GM18909 (cell line): ENCODE data around the gene PIN1.
"Not testable (repeated sequence)": the region's sequence is repeated elsewhere in the genome, so short reads cannot be mapped to it uniquely, and the experiment has no call there.

Experiments
- ATAC-seq: cut with Tn5 transposase; IDR thresholded peaks from one replicate; pipeline ENCODE4 v1.9.1; 2021; ENCODE audit warnings: mild to moderate bottlenecking; ENCODE audit not compliant: unreplicated experiment, poor library complexity

PIN1 gene

DNA sequence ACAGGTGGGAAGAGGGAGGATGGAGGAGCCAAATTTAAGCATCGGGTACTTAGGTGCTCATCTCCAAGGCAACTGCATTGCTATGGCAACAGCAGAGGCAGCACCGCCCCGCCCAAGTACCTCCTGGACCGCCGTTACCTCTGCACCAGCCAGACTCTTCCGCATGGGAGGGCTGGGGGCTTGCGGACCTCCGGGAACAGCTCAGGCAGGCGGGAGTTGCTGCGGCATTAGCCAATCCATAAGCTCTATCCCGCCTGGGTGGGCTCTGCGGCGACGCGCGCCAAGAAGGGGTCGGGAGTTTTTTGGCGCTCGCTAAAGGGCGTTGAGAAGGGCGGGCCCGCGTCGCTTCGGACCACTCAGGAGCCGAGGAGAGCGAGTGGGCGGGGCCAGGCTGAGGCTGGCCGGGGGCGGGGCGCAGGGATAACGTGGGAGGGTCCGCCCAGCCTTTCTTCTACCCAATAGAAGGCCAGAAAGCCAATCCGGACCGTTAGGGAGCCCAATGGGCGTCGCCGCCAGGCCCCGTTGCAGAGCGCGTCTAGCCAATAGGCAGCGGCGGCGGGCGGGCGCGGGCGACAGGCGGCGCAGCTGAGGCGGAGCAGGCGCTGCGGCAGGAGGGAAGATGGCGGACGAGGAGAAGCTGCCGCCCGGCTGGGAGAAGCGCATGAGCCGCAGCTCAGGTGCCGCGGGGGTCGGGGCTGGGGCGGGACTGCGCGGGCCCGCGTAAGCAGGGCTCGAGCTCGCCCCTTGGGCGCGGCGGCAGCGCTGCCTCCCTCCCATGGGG lies at the start of gene PIN1:
TSS of gene PIN1 (plus strand) at position 593 of the 781 bp plus-strand sequence. CDS start at position 620, 27 bp downstream.
- peak; percentile 96 for ATAC-seq

DNA sequence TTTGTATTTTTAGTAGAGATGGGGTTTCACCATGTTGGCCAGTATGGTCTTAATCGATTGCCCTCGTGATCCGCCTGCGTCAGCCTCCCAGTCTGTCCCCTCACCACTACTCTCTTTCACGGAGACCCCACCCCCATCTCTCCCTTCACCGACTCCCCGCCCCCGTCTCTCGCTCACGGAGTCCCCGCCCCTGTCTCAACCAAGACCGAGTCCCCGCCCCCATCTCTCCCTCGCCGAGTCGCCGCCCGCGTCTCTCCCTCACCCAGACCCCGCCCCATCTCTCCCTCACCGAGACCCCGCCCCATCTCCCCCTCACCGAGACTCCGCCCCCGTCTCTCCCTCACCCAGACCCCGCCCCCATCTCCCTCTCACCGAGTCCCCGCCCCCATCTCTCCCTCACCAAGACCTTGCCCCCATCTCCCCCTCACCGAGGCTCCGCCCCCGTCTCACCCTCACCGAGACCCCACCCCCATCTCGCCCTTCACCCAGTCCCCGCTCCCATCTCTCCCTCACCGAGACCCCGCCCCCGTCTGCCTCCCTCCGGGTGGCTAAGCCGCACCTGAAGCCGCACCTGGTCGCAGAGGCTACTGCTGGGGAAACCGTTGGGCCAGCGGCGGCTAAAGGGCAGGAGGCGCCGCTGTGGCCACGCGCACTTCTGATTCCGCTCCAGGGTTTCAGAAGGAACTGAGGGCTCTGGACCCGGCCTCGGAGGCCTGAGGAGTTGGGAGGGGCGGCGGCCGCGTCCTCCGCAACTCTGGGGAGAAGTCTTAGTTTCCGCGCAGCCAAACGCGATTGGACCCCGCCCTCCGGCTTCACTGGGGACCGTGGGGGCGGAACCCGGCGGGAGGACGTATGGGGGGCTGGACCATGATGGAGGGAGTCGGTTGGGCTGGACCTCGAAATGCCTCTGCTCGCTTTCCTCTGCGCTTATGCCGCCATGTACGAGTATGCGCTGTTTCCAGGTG lies 49.5 kb upstream of the PIN1 start:
- ATAC-seq, result peak; percentile 71

DNA sequence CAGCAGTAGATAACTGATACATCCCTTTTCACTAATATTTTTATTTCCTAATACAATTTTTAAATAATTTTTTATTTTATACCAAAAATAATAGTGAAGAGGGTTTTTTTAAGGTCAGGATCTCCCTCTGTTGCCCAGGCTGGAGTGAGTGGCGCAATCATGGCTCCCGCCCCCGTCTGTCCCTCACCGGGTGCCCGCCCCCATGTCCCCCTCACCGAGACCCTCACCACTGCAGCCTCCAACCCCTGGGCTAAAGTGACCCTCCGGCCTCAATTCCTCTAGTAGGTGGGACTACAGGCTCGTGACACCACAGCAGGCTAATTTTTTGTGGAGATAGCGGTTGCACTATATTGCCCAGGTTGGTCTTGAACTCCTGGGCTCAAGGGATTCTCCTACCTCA lies 48.8 kb upstream of the PIN1 start:
- ATAC-seq, result no peak

DNA sequence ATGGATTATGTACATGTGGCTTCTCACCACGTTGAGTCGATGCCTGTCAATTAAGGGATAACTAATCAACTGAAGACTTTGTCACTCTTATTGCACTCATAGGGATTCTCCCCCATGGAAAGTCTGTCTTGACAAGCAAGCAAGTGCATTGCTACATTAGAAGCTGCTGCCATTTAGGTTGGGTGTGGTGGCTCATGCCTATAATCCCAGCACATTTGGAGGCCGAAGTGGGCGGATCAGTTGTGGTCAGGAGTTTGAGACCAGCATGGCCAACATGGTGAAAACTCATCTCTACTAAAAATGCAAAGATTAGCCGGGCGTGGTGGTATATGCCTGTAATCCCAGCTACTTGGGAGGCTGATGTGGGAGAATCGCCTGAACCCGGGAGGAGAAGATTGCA lies 48.3 kb upstream of the PIN1 start:
- ATAC-seq, result no peak

DNA sequence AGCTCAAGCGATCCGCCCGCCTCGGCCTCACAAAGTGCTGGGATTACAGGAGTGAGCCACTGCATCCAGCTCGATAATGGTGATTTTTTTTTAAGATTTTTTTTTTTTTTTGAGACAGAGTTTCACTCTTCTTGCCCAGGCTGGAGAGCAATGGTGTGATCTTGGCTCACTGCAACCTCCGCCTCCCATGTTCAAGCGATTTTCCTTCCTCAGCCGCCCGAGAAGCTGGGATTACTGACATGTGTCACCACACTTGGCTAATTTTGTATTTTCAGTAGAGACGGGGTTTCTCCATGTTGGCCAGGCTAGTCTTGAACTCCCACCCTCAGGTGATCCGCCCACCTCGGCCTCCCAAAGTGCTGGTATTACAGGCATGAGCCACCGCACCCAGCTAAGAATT lies 46.5 kb upstream of the PIN1 start:
- ATAC-seq, result not testable (repeated sequence)

DNA sequence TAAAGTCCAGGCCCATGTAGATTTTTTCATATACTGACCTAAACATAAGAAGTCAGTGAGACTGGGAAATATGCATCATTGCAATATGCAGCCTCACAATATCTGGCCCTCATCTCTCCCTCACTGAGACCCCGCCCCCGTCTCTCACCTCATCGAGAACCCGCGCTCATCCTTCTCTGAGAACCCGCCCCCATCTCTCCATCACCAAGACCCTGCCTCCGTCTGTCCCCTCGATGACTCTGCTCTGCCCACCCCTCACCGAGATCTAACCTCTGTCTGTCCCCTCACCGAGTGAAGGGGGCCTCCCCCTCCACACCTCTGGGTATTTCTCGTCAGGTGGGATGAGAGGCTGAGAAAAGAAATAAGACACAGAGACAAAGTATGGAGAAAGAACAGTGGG lies 46.1 kb upstream of the PIN1 start:
- no peak for ATAC-seq

DNA sequence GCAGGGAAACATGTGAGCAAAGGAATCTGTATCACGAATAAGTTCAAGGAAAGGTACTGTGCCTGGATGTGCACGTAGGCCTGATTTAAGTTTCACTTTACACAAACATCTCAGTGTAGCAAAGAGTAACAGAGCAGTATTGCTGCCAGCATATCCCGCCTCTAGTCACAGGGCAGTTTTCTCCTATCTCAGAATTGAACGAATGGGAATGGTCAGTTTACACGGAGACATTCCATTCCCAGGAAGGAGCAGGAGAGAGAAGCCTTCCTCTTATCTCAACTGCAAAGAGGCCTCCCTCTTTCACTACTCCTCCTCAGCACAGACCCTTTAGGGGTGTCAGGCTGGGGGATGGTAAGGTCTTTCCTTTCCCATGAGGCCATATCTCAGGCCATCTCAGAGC lies 45.5 kb upstream of the PIN1 start:
- ATAC-seq, result not testable (repeated sequence)

DNA sequence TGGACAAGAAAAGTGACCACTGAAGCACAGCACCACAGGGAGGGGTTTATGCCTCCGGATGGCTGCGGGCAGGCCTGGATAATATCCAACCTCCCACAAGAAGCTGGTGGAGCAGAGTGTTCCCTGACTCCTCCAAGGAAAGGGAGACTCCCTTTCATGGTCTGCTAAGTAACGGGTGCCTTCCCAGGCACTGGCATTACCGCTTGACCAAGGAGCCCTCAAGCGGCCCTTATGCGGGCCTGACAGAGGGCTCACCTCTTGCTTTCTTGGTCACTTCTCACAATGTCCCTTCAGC lies 44.1 kb upstream of the PIN1 start:
- ATAC-seq, result not testable (repeated sequence)

DNA sequence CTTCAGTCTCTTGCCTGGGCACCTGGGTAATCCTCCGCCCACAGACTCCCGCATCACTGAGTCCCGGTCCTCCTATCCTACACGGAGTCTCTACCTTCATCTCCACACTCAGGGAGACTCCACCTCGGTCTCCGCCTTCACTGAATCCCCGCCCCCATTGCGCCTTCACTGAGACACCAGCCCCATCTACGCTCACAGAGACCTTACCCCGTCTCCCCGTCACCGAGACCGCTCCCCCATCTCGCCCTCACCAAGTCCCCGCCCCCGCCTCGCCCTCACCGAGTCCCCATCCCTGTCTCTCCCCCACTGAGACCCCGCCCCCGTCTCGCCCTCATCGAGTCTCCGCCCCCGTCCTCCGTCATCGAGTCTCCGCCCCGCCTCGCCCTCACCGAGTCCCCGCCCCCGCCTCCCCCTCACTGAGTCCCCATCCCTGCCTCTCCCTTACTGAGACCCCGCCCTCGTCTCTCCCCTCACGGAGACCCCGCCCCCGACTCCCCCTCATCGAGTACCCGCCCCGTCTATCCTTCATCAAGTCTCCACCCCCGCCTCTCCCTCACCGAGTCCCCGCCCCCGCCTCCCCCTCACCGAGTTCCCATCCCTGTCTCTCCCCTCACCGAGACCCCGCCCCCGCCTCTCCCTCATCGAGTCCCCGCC lies 43.4 kb upstream of the PIN1 start:
- ATAC-seq, result peak; percentile 34

DNA sequence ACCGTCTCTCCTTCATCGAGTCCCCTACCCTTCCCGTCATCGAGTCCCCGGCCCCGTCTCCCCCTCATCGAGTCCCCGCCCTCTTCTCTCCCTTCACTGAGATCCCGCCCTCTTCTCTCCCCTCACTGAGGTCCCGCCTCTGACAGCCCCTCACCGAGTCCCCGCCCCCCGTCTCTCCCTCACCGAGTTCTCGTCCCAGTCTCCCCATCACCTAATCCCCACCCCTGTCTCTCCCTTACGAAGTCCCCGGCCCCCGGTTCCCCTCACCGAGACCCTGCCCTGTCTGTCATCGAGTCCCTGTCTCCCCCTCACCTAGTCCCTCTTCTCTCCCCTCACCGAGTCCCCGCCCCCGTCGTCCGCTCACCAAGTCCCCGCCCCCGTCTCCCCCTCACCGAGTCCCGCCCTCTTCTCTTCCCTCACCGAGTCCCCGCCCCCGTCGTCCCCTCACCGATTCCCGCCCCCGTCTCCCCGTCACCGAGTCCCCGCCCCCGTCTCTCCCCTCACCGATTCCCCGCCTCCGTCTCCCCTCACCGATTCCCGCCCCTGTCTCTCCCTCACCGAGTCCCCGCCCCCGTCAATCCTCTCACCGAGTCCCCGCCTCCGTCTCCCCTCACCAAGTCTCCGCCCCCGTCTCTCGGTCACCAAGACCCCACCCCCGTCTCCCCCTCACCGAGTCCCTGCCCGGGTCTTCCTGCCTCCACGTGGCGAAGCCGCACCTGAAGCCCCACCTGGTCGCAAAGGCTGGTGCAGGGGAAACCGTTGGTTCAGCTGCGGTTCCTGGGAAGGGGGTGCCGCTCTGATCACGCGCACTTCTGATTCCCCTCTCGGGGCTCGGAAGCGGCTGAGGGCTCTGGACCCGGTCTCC lies 42.7 kb upstream of the PIN1 start:
- peak; percentile 45 for ATAC-seq

DNA sequence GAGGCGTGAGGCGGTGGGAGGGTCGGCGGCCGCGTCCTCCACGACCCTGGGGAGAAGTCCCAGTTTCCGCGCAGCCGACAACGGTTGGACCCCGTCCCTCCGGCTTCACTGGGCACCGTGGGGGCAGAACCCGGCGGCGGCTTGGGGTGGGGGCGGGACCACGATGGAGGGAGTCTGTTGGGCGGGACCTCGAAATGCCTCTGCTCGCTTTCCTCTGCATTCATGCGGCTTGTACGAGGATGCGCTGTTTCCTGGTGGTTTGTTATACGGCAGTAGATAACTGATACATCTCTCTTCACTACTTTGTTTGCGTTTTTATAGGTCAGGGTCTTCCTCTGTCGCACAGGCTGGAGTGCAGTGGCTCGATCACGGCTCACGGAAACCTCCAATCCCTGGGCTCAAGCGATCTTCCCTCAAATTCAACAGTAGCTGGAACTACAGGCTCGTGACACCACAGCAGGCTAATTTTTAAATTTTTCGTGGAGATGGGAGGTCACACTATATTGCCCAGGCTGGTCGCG lies 42.0 kb upstream of the PIN1 start:
- ATAC-seq, result no peak

DNA sequence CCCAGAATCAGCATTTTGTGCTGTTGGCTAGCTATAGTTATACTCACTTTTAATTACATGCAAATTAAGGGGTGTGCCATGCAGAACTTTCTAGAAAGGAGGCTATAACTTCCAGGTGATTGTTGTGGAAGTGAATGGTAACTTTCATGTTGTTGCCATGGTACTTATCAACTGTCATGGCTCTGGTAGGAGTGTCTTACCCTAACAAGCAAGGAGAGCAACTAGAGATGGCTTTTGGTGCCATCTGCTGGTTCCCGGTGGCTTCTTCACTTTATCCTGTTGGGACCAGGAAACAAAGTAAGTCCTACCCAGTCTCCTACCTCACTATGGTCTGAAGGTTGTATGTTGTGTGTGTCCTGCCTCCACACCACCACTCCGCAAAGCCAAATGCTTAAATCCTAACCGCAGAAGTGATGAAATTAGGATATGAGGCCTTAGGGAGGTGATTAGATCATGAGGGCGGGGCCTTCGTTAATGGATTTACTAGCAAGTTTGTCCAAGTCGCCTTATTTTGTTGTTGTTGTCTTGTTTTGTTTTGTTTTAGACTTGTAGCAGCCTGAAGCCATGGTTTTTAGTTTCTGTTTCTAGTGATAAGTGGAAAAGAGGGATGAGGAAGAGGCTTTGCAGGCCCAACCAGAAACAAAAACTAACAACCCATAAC lies 38.9 kb upstream of the PIN1 start:
- no peak for ATAC-seq

DNA sequence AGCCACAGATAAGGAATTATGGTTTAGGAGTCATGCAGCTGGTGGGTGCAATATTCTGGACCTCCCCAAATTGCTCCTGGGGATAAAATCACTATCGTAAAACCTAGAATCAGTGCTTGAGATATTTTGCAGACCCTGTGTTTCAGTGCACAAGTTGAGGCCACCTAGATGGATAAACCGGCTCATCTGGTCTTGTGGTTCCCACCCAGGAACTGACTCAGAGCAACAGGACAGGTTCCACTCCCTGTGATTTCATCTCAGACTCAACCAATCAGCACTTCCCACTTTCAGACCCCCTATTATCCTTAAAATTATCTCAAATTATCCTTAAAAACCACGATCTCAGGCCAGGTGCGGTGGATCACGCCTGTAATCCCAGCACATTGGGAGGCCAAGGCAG lies 37.2 kb upstream of the PIN1 start:
- no peak for ATAC-seq

DNA sequence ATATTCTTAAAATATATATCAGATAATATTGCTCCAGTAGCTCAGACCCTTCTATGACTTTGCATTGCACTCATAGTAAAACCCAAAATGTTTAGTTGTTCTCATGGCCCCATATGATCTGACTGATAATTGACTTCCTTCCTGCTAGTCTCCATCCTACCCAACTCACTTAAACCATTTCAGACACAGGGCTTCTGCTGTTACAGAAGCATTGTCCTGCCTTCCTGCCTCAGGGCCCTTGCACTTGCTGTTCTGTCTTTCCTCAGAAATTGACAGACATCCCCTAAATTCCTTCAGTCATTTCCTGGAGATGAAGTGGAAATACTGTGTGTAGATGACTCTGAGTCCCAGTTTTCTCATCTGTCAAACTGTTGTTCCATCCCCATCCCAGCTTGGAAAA lies 36.0 kb upstream of the PIN1 start:
- ATAC-seq, result no peak

DNA sequence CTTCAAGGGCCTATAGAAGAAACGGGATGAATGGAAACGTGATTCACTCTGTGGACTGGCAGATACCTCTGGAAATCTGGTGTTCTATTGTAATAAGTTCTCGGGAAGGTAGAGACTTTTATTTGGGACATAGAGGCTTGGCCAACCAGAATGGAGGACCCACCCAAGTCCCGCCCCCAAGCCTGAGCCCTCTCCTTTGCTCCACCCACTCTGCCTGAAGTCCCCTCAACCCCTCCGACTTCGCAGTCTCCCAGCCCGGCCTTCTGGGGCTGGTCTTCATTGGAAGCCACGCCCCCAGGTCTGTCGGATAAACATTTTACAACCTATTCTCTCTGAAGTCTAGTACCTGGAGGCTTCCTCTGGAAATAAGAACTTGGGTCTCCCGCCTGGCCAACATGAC lies 33.1 kb upstream of the PIN1 start:
- ATAC-seq, result no peak

DNA sequence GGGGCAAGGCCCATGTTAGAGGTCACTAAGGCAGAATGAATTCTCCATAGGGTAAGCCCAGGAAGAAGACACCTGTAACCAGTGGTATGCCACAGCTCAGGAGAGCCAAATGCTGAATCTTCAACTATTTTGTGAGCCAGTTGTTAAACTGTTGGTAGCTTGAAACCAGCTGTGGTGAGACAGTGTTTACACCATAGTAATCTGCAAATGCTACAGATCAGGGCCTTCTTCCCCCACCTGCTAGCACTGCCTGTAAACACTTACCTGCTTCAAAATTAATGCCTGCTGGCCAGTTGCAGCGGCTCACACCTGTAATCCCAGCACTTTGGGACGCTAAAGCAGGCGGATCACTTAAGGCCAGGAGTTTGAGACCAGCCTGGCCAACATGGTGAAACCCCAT lies 28.3 kb upstream of the PIN1 start:
- ATAC-seq, result no peak

DNA sequence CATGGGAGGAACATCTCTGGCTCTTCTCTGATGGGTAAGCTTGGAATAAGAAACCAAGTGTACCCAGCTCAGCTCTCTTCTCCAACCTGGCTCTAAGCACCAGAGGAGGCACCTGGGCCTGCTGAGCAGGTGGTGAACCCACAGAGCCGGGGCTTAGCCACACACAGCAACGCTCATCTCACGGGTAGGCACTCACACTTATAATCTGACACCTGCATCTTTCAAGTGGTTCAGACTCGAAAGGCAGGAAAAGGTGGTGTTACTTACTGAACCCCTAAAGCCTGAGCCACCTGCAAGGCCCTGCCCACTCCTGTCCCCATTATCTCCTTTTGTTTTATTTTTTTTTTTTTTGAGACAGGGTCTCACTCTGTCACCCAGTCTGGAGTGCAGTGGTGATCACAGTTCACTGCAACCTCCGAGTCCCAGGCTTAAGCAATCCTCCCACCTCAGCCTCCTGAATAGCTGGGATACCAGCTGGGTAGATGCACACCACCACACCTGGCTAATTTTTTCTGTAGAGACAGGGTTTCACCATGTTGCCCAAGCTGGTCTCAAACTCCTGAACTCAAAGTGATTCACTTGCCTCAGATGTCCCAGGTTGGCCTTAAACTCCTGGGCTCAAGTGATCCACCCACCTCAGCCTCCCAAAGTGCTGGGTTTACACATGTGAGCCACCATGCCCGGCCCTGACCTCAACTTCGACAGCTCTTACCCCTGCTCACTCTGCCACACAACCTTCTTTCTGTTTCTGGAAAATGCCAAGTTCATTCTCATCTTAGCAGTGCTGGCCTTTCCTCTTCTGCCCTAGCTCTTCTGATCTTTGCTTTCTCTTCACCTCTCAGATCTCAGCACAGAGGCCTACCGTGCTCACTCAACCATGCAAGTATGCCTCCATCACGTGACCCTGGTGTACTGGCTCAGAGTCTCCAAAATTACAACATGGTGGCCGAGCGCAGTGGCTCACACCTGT lies 26.0 kb upstream of the PIN1 start:
- no peak for ATAC-seq

DNA sequence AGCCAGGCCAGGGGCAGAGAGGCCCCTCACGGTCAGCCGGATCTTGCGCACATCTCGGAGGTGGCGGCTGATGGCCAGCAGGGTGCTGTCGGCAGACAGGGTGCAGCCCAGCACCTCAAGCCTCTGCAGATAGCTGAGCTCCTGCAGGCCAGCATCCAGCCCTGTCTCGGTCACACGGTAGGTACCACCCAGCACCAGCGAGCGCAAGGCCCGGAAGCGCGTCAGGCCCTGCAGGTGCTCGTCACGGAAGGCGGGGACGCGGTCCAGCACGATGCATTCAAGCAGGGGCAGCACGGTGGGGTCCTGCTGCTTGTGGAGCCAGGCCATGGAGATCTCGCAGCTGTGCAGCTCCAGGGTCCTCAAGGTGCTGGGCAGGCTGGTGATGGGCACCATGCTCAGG lies 24.0 kb upstream of the PIN1 start:
- ATAC-seq, result no peak
